OCI-LY7 (cell line): ENCODE results near the gene SENP2. TPM values are rescaled to one million over a fixed set of nuclear protein-coding genes. Genes with fewer than 3 reads are reported as not detected.
A peak's percentile ranks its signal among the peaks of the same experiment; 100 is the strongest.

Experiments used
- BruUV-seq: library from RNA; stranded (reverse); fragments of 400-500 nt; replicated peaks from 2 replicates; lab custom pipeline; 2021; lab: Mats Ljungman, UMichigan
- CTCF ChIA-PET: fragments of 300-600 bp; sonication (Branson Sonifier 250); formaldehyde crosslinking; loops from one replicate; lab custom pipeline; 2022; ENCODE audit warnings: antibody characterized with exemption; ENCODE audit not compliant: unreplicated experiment; lab: Charles Lee
- POLR2A ChIA-PET: fragments of 300-600 bp; sonication (Branson Sonifier 250); formaldehyde crosslinking; loops from one replicate; lab custom pipeline; 2022; ENCODE audit warnings: antibody characterized with exemption; lab: Charles Lee
- DNase-seq: peaks from one replicate; pipeline ENCODE4 v3.0.0-alpha.2; 2015; ENCODE audit warnings: low spot score
- H2AFZ ChIP-seq: fragments of 200-600 bp; sonication (generic), shearing (Covaris generic); 2 replicates; pipeline ENCODE4 v1.6.1; 2014; ENCODE audit warnings: mild to moderate bottlenecking, antibody characterized with exemption, low read length, moderate library complexity
- H3K27ac ChIP-seq: fragments of 200-600 bp; sonication (generic); 2 replicates; pipeline ENCODE4 v1.5.1; 2014; ENCODE audit warnings: mixed run types, low read depth, mild to moderate bottlenecking, moderate library complexity, low read length, inconsistent platforms; ENCODE audit not compliant: poor library complexity, severe bottlenecking
- H3K36me3 ChIP-seq: fragments of 200-600 bp; sonication (generic); 2 replicates; pipeline ENCODE4 v1.6.1; 2014; ENCODE audit warnings: mild to moderate bottlenecking, antibody characterized with exemption, low read length, moderate library complexity, mixed read lengths; ENCODE audit not compliant: insufficient read depth
- H3K4me1 ChIP-seq: fragments of 200-600 bp; sonication (generic); 2 replicates; pipeline ENCODE4 v1.5.1; 2014; ENCODE audit warnings: mild to moderate bottlenecking, low read length; ENCODE audit not compliant: insufficient read depth, poor library complexity, severe bottlenecking
- H3K4me2 ChIP-seq: fragments of 200-600 bp; sonication (generic); 2 replicates; pipeline ENCODE4 v1.6.1; 2014; ENCODE audit warnings: mild to moderate bottlenecking, low read length
- H3K4me3 ChIP-seq: fragments of 200-600 bp; sonication (generic); 2 replicates; pipeline ENCODE4 v1.5.1; 2014; ENCODE audit warnings: mild to moderate bottlenecking, low read depth, low read length; ENCODE audit not compliant: poor library complexity, severe bottlenecking
- H3K79me2 ChIP-seq: fragments of 200-600 bp; sonication (generic); 2 replicates; pipeline ENCODE4 v1.6.1; 2016; ENCODE audit warnings: low read depth, mild to moderate bottlenecking, low read length, moderate library complexity, mixed read lengths; ENCODE audit not compliant: insufficient read depth
- H3K9me2 ChIP-seq: fragments of 200-600 bp; sonication (generic); 2 replicates; pipeline ENCODE4 v1.6.1; 2016; ENCODE audit warnings: mild to moderate bottlenecking, low read length, mixed read lengths; ENCODE audit not compliant: insufficient read depth
- H3K9me3 ChIP-seq: fragments of 200-600 bp; sonication (generic); 2 replicates; pipeline ENCODE4 v1.6.1; 2014; ENCODE audit warnings: mild to moderate bottlenecking, mixed run types, low read length, mixed read lengths
- H4K20me1 ChIP-seq: fragments of 200-600 bp; sonication (generic); 2 replicates; pipeline ENCODE4 v1.6.1; 2014; ENCODE audit warnings: mild to moderate bottlenecking, antibody characterized with exemption, low read length, moderate library complexity, mixed read lengths; ENCODE audit not compliant: insufficient read depth
- EZH2phosphoT487 ChIP-seq: fragments of 200-600 bp; sonication (generic); IDR thresholded peaks from 2 replicates; pipeline ENCODE4 v1.6.1; 2018; ENCODE audit warnings: low read depth, borderline replicate concordance, mild to moderate bottlenecking, mixed run types, antibody characterized with exemption, low read length, moderate library complexity, mixed read lengths
- intact Hi-C: fragments of 100-400 bp; cut with micrococcal nuclease; formaldehyde crosslinking; loops from one replicate; pipeline ENCODE4 v1.10.0; 2022; ENCODE audit not compliant: unreplicated experiment
- total RNA-seq, 2 experiments: library from RNA; depleted of rRNA in 1 of 2; stranded (reverse); fragments of >200 nt in 1 of 2; shearing (Covaris generic) in 1 of 2; gene quantifications; 2 replicates each; pipeline ENCODE4 v1.2.3, GENCODE V29; 2014 to 2022
- TF ChIP-seq, protein P1 (sequence below): fragments of 200-600 bp; sonication (generic); conservative IDR thresholded peaks from 2 replicates; pipeline ENCODE4 v1.5.1; 2014; ENCODE audit warnings: mild to moderate bottlenecking, antibody characterized with exemption, low read length, moderate library complexity, mixed read lengths

SENP2 gene
- total RNA-seq, 2 experiments from 2014 or later: 39.8 to 64.5 TPM

DNA sequence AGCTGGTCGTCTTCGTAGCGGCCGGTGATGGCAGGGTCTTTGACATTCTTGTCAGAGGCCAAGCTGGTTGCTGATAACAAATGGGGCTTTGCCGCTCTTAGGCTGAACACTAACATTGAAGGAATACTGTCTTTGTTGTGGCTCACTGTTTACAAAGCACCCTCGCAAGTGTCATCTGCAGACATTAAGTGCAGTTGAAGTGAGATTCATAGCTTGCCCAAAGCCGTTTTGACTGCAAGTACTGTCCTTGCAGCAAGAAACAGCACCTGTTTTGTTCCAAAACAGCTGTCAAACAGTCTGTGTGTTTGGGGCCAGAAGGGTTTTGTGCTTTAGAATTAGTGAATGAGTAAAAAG is 568 bp downstream of the SENP2 start:
- no peaks in the 10 kb centered on the region for H3K9me2 ChIP-seq
- 0 out of 2 replicates have a peak overlapping the region, but pooled peaks have one; percentile 49 for H2AFZ ChIP-seq
- intact Hi-C loops: no loop called here
- no peaks in the 10 kb centered on the region for H3K9me3 ChIP-seq
- H3K27ac ChIP-seq: peak overlapping the region; percentile 45
- TSS peak; percentile 81 for BruUV-seq
- H3K4me2 ChIP-seq: peak overlapping the region; percentile 98
- DNase-seq: no peak
- H4K20me1 ChIP-seq: peaks cover 4% of the 10 kb centered on the region; the same call in 1 of the 2 replicates
- POLR2A ChIA-PET: interaction anchor here (0.5 to 1.8 kb wide), 7 partner anchors 9 to 1003 kb away, joined by 3 to 30 read pairs (median 3); no protein-coding TSS in a partner anchor
- CTCF ChIA-PET: interaction anchor here (1.0 to 1.5 kb wide), 3 partner anchors 7 to 26 kb away, joined by 3 to 6 read pairs (median 4); no protein-coding TSS in a partner anchor
- no peak for TF ChIP-seq EZH2phosphoT487
- TF ChIP-seq, protein P1, sequence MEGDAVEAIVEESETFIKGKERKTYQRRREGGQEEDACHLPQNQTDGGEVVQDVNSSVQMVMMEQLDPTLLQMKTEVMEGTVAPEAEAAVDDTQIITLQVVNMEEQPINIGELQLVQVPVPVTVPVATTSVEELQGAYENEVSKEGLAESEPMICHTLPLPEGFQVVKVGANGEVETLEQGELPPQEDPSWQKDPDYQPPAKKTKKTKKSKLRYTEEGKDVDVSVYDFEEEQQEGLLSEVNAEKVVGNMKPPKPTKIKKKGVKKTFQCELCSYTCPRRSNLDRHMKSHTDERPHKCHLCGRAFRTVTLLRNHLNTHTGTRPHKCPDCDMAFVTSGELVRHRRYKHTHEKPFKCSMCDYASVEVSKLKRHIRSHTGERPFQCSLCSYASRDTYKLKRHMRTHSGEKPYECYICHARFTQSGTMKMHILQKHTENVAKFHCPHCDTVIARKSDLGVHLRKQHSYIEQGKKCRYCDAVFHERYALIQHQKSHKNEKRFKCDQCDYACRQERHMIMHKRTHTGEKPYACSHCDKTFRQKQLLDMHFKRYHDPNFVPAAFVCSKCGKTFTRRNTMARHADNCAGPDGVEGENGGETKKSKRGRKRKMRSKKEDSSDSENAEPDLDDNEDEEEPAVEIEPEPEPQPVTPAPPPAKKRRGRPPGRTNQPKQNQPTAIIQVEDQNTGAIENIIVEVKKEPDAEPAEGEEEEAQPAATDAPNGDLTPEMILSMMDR: no peak
- peak overlapping the region; percentile 86 for H3K4me3 ChIP-seq
- peaks cover 30% of the 10 kb centered on the region for H3K79me2 ChIP-seq
- peaks cover 6% of the 10 kb centered on the region for H3K36me3 ChIP-seq
- peaks cover 28% of the 10 kb centered on the region for H3K4me1 ChIP-seq

DNA sequence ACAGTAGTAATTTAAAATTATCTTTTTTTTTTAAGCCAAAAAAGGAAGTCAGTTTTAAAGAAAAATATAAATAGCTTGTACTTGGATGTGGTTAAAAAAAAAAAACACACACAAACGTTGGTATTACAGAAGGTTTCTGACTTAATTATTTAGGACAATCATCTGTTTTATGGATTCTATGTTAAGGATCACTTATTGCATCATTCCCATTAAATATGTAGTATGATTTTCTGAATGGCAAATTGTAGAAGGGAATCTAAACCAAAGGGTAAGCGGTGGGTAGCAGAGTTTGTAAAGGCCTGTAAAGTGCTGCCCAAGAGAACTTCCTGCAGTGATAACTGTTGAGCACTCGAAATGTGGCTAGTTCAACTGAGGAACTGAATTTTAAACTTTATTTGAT is 8.0 kb downstream of the SENP2 start:
- Histone ChIP-seq H3K4me3 (no peak overlapping the region), H3K4me1 (peaks cover 20% of the 10 kb centered on the region), H3K79me2 (peaks cover 9% of the 10 kb centered on the region; the same call in 1 of the 2 replicates), H3K27ac (no peak overlapping the region), H3K4me2 (no peak overlapping the region), H3K9me3 (no peaks in the 10 kb centered on the region), H3K9me2 (no peaks in the 10 kb centered on the region), H3K36me3 (peaks cover 57% of the 10 kb centered on the region), H2AFZ (no peak overlapping the region), H4K20me1 (0 out of 2 replicates have a peak, but pooled peaks cover under 1% of the 10 kb centered on the region)
- ChIA-PET CTCF (interaction anchor here (0.7 kb wide), 1 partner anchor 8 kb away, joined by 3 read pairs; the partner anchor contains the start of gene SENP2), POLR2A (interaction anchor here (0.6 to 3.1 kb wide), 2 partner anchors 8 to 338 kb away, joined by 3 to 30 read pairs; partner anchors contain the start of gene SENP2)
- BruUV-seq: no TSS peak
- intact Hi-C loops: loop anchor here (10.0 kb wide), 1 partner anchor 341 kb away; the partner anchor contains the start of gene TRA2B
- no peak for DNase-seq
- TF ChIP-seq, protein P1: no peak
- no peak for TF ChIP-seq EZH2phosphoT487

DNA sequence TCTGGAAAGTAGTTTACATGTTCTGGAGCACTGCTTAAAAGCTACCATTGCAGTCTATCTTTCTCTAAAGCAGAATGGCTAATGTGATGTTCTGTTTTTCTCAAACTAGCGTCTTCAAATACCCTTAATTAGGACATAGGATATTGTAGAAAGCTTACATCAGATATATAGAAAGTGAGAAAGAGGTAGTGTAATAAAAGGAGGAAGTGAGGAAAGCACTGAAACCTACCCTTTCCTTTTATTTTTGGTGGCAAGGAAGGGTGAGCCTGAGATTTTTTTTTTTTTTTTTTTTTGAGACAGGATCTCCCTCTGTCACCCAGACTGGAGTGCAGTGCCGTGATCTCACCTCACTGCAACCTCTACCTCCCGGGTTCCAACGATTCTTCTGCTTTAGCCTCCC is 9.4 kb downstream of the SENP2 start:
- H3K9me3 ChIP-seq: no peaks in the 10 kb centered on the region
- POLR2A ChIA-PET: interaction anchor here (1.0 to 3.1 kb wide), 4 partner anchors 9 to 36 kb away, joined by 6 to 30 read pairs (median 7); partner anchors contain the start of gene SENP2
- BruUV-seq: no TSS peak

More for the DNA sequence above, 9.4 kb downstream of the SENP2 start:
- Histone ChIP-seq H3K9me2 (no peaks in the 10 kb centered on the region), H3K4me2 (peak overlapping the region; percentile 49), H3K36me3 (peaks cover 68% of the 10 kb centered on the region), H2AFZ (no peak overlapping the region), H3K4me1 (peaks cover 16% of the 10 kb centered on the region), H3K79me2 (no peaks in the 10 kb centered on the region), H4K20me1 (no peaks in the 10 kb centered on the region), H3K27ac (peak overlapping the region; percentile 44), H3K4me3 (no peak overlapping the region)
- TF ChIP-seq EZH2phosphoT487: no peak
- intact Hi-C loops: loop anchor here (10.0 kb wide), 1 partner anchor 339 kb away; the partner anchor contains the start of gene TRA2B
- peak; percentile 55 for DNase-seq
- CTCF ChIA-PET: interaction anchor here (1.2 kb wide), 1 partner anchor 9 kb away, joined by 4 read pairs; the partner anchor contains the start of gene SENP2
